GM12891 (cell line): Measurements from ENCODE around the gene CELA3A.
A peak's percentile ranks its signal among the peaks of the same experiment; 100 is the strongest.
"Not testable (repeated sequence)": the region's sequence is repeated elsewhere in the genome, so short reads cannot be mapped to it uniquely, and the experiment has no call there.

Source experiments
- DNase-seq: peaks from one replicate; pipeline ENCODE4 v3.0.0; 2011; ENCODE audit warnings: low spot score; ENCODE audit not compliant: insufficient read length
- FAIRE-seq: peaks from 2 replicates; lab custom pipeline; 2011; peaks lifted over from hg19 to GRCh38; lab: Jason Lieb, UNC
- PAX5 ChIP-seq: IDR thresholded peaks from 2 replicates; pipeline ENCODE4 v1.6.1; 2011; ENCODE audit warnings: low read length, moderate library complexity, mild to moderate bottlenecking; ENCODE audit not compliant: insufficient read depth, severe bottlenecking
- POLR2A ChIP-seq: IDR thresholded peaks from 2 replicates; pipeline ENCODE4 v1.6.1; 2011; ENCODE audit warnings: low read depth, low read length, control low read depth
- POLR2AphosphoS5 ChIP-seq: IDR thresholded peaks from 2 replicates; pipeline ENCODE4 v1.6.1; 2011; ENCODE audit warnings: low read depth, low read length, control low read depth
- POU2F2 ChIP-seq: IDR thresholded peaks from 2 replicates; pipeline ENCODE4 v1.6.1; 2011; ENCODE audit warnings: low read depth, mild to moderate bottlenecking, control low read depth, low read length, moderate library complexity
- SPI1 ChIP-seq: IDR thresholded peaks from 2 replicates; pipeline ENCODE4 v1.6.1; 2011; ENCODE audit warnings: low read depth, low read length, control low read depth
- TAF1 ChIP-seq: IDR thresholded peaks from 2 replicates; pipeline ENCODE4 v1.6.1; 2011; ENCODE audit warnings: low read depth, low read length, control low read depth

Gene CELA3A

DNA sequence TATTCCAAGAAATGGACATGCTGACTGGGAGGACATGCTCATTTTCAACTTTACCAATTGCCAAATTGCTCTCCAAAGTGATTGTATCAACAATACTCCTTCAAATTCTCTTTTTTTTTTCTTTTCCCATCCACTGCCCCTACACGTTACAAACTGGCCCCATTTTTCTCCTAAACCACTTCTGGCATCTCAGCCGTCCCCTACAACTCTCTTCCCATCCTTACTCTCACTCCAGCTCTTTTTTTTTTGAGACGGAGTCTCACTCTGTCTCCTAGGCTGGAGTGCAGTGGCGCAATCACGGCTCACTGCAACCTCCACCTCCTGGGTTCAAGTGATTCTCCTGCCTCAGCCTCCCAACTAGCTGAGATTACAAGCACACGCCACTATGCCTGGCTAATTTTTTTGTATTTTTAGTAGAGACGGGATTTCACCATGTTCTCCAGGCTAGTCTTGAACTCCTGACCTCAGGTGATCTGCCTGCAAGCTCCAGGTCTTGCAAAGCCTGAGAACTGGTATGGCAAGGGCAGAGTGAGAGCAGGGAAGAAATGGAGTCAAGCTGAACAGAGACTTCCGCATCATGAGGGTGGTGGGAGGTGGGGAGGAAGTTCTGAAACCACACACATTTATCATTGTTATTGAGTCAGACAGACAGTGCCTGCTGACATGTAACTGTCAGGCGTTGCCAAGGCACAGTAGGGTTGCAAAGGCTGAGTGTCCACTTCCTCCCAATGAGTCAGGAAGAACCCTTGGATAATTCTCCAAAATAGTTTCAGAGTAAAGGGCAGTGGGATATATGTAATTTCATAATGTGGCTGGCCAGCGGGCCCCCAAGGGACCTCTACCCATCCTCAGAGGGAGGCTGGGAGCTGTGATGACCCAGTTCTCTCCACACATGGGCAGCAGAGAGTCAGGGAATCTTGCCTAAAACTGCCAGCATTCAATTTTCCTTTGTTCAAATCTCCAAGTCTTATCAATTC, 17.4 kb downstream of the CELA3A start:
- TF ChIP-seq PAX5: no peak
- peak; percentile 52; the same call in 1 of the 2 replicates for TF ChIP-seq POU2F2
- TF ChIP-seq SPI1: peak; percentile 84
- TF ChIP-seq TAF1: no peak
- peak; percentile 36; the same call in 1 of the 2 replicates for TF ChIP-seq POLR2A
- no peak for TF ChIP-seq POLR2AphosphoS5
- DNase-seq (peak; percentile 49), FAIRE-seq (peak; percentile 90)

GRCh38 chr1:22021061-22021460, 19.6 kb downstream of the CELA3A start:
- no peak for FAIRE-seq
- DNase-seq: no peak
- TF ChIP-seq SPI1: no peak
- TF ChIP-seq PAX5: no peak
- TF ChIP-seq TAF1: no peak
- no peak for TF ChIP-seq POU2F2
- no peak for TF ChIP-seq POLR2AphosphoS5
- TF ChIP-seq POLR2A: no peak

- DNase-seq (no peak), FAIRE-seq (no peak)
- no peak for TF ChIP-seq TAF1
- TF ChIP-seq PAX5: no peak
- TF ChIP-seq POLR2AphosphoS5: no peak
- TF ChIP-seq SPI1: no peak
- no peak for TF ChIP-seq POLR2A
- no peak for TF ChIP-seq POU2F2
Measured at GRCh38 chr1:22024485-22025367, 23.3 kb downstream of the CELA3A start.

DNA sequence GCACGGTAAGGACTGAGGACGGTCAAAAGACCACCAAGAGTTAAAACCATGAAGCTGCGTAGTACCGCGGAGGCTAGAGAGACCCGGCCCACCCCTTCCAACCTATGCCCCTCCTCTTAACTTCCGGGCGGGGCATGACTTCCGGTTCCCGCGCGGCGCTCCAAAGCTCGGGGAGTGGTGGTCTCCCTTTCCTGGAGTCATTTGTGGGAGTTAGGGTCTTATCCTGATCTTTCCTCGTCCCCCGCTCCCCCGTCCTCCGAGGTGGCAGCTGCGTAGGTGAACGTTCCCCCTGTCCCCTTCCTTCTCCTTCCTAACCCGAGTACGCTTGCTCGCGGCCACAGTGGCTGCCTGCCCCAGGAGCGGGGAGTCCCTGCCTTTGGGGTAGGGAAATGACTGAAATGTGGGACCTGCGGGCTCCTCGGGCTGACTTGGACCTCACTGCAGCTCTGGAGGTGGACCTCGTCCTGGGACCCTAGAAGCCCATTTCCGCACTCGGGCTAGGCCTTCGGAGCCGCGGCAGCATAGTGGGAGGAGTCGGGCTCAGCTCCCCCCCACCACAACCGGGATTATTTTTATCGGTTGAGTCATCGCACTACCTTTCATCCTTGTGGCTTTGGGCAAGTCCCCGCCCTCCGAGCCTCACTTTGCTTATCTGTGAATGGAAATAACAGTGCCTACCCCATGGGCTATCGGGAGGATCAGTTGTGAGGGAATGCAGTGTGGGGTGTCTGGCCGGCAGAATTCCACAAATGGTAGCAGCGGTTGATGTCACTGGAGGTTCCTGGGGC, 24.1 kb downstream of the CELA3A start:
- FAIRE-seq (peak; percentile 93), DNase-seq (peak; percentile 54)
- peak; percentile 76; the same call in 1 of the 2 replicates for TF ChIP-seq POU2F2
- TF ChIP-seq PAX5: no peak
- peak; percentile 8; the same call in 1 of the 2 replicates for TF ChIP-seq SPI1
- peak; percentile 94 for TF ChIP-seq POLR2A
- peak; percentile 93 for TF ChIP-seq POLR2AphosphoS5
- TF ChIP-seq TAF1: peak; percentile 62

- no peak for TF ChIP-seq PAX5
- no peak for TF ChIP-seq POLR2A
- FAIRE-seq (no peak), DNase-seq (no peak)
Measured at GRCh38 chr1:22026924-22027289, 25.4 kb downstream of the CELA3A start.

- TF ChIP-seq PAX5 (no peak), POLR2AphosphoS5 (no peak), POU2F2 (no peak), SPI1 (no peak), TAF1 (no peak), POLR2A (no peak)
- no peak for DNase-seq
- no peak for FAIRE-seq
Measured at GRCh38 chr1:22030057-22030456, 28.6 kb downstream of the CELA3A start.

- TF ChIP-seq POLR2AphosphoS5 (no peak), POLR2A (no peak), PAX5 (no peak), POU2F2 (no peak), SPI1 (no peak), TAF1 (no peak)
- no peak for FAIRE-seq
Measured at GRCh38 chr1:22030473-22030872, 29.0 kb downstream of the CELA3A start.

DNA sequence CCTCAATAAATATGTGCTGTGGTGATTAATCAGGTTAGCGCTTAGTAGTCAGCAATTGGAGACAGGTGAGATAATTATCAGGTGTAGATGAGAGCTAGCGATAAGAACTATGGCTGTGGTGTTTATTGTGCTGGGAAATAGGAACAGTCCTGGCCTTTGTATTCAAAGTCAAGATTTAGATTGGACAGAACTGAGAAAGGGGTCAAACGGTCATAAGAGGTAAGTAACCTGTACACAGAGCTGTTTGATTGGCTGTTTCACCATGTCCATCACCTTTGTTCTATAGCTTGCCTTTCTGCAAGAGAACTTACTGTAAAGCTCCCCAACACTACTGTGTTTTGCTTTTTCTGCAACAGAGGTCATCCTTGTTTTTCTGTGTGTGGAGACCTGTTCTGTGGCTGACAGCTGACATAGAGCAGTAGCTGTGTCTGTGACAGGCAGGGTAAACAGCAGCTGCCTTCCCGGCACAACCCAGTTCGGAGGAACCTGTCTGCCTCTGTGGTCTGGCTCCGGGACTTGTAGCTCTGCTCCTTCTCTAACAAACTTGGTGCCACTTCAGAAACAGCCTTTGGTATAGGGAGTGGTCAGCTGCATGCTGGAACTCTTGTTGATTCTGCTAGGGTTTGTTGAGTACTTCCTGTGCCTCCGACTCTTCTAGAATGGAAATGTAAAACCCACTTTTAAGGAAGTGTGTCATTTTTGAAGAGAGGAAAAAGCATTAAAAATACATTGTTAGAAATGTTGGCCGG, 29.9 kb downstream of the CELA3A start:
- TF ChIP-seq TAF1 (no peak), SPI1 (0 out of 2 replicates have a peak, but pooled peaks have one; percentile 16)
- FAIRE-seq: peak; percentile 71
- no peak for DNase-seq

More at GRCh38 chr1:22030473-22030872, 29.0 kb downstream of the CELA3A start:
- DNase-seq: no peak

DNA sequence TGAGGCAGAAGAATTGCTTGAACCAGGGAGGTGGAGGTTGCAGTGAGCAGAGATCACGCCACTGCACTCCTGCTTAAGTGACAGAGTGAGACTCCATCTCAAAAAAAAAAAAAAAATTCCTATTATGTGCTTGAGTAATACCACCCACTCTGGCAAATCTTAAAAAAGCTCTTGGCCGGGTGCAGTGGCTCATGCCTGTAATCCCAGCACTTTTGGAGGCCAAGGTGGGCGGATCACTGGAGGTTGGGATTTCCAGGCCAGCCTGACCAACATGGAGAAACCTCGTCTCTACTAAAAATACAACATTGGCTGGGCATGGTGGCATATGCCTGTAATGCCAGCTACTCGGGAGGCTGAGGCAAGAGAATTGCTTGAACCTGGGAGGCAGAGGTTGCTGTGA, 33.4 kb downstream of the CELA3A start:
- not testable (repeated sequence) for DNase-seq, FAIRE-seq
